ENCODE measurements around the gene KRT39.
A peak's percentile ranks its signal among the peaks of the same experiment; 100 is the strongest.

The KRT39 gene

DNA sequence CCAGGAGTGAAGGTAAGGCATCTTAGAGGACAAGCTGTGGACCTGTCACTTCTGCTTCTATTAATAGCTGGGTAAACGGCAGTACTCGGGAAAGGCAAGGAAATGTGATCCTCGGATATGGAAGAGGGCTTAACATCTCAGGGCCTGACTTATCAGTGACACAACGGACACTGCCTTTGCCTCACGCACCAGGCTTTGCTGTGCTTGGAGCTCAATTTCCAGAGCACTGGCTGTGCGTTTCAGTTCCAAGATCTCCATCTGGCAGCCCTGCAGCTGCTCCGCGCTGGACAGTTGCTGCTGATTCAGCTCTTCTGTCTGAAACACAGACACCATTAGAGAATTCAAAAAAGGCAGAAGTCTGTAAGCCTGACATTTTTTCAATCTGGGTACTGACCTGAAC is 13.8 kb upstream of the KRT39 start:
- peak; percentile 51 for DNase-seq (ENCODE audit: low spot score)

DNA sequence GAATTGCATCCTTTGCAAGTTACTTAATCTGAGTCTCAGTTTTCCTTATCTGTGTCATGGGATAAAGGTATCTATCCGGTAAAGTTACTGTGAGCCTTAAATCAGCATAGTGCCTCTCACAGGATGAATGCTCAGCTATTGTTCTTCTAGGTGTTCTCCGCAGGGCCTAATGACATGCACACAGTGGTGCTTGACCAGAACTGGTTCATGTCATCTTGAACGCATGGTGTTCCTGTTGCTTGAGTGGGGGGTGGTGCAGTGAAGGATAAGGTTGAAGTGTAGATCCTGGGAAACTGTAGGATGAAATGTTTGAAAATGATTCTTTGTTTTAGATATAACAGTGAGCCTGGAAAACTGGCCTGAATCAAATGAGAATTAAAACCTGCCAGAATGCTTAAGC is 13.4 kb upstream of the KRT39 start:
- no peak for DNase-seq (ENCODE audit: low spot score)

DNA sequence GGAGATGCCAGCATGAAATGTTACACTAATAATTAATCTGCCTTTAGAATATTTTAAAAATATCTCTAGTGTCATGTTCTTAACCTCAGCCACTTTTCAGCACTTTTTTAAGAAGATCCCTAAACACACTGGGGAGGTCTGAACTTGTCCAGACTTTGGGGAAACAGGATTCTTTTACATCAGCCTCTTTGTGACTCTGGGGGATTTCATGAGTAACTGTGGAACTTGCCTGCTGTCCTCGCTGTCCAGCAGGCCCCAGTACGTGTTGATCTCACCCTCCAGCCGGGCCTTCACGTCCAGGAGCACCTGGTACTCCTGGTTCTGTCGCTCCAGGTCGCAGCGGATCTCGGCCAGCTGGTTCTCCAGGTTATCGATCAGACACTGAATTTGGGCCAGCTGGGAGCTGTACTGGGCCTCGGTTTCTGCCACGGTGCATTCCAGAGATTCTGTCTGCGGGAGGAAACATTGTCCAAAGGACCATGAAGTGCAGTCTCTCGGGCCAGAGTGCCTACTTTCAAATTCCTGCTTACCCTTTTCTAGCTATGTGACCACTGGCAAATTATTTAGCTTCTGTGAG is 11.9 kb upstream of the KRT39 start:
- DNase-seq (ENCODE audit: low spot score): no peak

DNA sequence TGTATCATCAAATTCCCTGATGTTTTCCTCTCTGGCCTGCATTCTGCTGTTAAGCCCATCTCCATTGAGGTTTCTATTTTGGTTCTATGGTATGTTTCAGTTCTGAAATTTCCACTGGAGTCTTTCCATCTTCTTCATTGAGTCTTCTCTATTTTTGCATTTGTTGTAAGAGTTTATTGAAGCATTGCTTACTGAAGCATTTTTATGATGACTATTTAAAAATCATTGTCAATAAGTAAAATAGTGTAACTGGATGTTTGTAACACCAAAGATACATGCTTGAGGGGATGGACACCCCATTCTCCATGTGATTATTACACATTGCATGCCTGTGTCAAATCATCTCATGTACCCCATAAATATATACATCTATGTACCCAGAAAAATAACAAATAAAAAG is 8.8 kb upstream of the KRT39 start:
- no peak for DNase-seq (ENCODE audit: low spot score)

DNA sequence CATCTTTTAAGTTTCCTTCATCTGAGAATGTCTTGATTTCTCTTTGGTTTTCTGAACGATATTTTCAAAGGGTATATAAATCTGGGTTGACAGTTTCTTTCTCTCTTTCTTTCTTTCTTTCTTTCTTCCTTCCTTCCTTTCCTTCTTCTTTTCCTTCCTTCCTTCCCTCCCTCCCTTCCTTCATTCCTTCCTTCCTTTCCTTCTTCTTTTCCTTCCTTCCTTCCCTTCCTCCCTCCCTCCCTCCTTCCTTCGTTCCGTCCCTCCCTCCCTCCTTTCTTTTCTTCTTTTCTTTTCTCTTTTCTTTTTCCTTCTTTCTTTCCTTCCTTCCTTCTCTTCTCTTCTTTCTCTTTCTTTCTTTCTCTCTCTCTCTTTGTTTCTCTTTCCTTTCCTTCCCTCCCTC is 7.6 kb upstream of the KRT39 start:
- no peak for DNase-seq (ENCODE audit: low spot score)

DNA sequence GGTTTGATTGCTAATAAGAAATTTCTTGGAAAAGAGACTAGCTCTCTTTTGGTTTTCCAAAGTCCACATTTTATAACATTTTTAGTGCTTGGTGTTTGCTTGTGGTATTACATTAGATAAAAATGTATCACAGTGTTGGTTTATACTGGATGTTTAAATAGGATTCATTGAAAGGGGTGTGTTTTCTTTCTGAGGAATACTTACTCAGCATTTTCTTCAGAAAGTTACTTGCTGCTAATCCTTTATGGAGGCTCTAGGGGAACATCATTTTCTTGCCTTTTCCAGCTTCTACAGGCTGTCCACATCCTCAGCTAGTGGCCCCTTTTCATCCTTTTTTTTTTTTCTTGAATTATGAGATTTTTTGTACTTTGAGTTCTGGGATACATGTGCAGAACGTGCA is 834 bp upstream of the KRT39 start:
- DNase-seq (ENCODE audit: low spot score): no peak

DNA sequence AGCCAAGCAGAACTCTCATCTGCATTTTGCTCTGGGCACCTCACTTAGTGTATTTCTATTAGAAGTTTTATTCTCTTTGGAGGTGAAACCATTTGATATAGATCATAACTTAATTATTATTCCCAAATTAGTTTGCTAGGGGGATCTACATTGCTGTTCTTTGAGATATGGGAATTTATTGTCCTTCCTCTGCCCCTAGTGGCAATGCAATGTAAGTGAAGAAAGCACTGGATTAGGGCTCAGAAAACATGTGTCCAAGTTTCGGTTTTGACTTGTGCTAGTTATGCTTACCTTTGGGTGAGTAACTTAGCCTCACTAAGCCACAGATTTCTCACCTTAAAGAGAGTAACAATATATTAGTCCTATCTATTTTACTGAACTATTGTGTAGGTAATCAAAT is 2.9 kb downstream of the KRT39 start:
- DNase-seq (ENCODE audit: low spot score): peak; percentile 37

DNA sequence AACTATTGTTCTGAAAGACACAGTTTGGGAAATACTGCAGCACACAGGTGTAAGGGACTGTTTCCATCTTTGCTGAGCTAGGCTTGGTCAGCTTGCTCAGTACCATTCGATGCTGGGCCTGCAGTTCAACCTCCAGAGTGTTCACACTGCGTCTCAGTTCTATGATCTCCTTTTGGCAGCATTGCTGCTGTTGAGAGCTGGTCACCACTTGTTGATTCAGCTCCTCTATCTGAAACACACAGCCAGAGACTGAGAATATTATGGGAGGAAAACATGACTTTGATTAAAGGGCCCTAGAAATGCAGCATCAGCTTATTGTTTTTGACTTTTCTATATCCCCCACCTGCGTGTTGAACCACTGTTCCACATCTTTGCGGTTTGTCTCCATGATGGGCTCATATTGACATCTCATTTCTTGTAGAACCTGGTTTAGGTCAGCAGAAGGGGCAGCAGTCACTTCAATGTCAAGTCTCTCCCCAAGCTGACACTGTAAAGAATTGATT is 4.6 kb downstream of the KRT39 start:
- DNase-seq (ENCODE audit: low spot score): no peak

DNA sequence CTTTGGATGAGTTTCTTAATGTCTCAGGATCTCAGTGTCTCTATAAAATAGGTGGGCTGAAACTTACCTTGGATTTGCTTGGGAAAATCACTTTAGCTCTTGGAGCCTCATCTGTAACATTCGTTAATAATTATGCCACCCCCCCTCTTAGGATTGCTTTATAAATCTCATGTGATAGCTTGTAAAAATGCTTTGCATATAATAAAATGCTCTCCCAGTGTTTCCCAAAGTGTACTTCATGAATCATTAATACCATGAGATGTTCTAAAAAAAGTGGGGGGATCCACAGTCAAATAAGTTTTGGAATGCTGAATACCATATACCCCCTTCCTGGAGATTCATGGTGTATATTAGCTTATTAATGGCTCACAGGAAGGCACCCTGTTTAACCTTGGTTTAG is 5.2 kb downstream of the KRT39 start:
- no peak for DNase-seq (ENCODE audit: low spot score)

DNA sequence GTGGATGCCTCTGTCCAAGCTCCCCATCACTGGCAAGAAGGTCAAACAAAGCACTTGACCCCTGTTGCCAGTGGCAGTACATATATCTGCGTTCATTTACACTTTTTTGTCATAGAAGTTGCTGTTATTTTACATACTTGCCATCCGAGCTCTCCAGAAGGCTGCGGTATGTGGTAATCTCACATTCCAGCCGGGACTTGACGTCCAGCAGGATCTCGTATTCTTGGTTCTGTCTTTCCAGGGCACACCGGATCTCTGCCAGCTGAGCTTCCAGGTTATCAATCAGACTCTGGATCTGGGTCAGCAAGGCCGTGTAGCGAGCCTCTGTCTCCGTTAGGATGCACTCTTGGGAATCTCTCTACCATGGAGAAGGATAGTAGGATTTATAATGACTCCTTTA is 6.6 kb downstream of the KRT39 start:
- no peak for DNase-seq (ENCODE audit: low spot score)

DNA sequence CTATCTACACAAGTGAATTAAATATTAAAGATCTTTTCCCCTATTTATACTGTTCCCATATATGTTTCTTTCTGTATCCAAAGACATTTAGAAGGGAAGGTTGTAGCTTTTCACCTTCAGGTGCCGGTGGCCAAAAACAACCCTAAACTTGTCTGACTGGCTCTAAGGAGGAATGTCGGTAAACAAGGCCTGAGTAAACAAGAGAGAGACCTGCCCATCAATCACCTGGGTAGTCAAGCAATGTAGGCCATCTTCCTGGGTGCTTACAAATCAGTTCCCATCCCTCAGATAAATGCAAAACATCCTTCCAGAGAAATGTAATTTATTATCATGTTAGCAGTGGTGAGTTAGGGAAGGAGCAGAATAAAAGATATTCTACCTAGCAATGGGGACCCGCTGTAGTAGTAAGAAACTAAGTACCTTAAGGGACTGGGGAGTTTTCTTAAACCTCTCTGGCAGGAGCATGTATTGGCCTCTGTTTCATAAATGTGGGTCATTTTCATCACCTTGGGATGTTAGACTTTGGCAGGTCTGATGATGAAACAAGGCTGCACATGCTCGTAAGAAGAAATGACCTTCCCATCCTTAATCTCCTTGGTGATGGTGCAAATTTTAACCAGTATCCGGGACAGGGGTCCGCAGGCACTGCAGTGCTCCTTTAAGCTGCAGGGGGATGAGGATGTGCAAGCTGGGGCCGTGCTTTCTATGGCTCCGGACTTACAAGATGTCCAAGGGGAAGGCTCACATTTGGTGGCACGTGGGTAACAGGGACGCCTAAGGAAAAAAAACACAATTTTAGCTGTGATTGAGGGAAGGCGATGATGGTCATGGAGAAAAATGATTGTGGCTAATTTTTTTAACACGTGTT is 8.4 kb downstream of the KRT39 start:
- DNase-seq (ENCODE audit: low spot score): no peak

DNA sequence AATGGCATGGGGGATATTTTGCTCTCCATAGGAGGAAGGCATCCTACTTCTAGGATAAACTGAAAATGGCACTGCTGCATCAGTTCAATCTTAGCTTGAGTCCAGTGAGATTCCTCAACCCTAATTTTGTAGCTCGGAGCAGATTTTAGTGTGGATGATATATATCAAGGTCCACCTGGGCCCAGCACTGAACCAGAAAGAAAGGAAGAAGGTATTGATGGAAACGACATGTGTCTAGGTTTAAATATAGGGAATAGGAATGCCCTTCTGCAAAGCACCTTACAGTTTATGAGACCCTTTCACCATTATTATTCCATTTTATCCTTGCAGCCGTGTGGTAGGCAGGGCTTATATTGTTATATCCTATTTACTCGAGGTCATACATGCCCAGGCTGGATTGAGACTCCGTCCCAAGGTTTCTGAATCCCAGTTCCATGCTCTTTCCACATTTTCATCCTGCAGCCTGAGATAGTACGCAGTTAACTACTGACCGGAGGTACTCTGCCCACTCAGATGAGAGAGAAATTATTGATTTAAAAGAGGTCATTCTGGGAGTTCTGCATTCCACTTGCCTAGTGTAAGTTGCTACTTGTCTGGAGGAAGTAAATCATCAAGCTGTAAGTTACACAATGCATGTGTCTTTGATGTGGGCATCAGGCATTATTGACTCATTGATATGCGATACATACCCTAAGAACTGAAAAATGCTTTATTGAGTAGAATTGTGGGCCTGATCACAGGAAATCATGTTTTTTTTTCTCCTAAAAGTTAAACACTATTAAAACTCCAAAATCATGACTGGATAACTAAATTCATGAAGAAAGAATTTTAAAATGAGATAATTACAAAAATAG is 10.1 kb downstream of the KRT39 start:
- DNase-seq (ENCODE audit: low spot score): peak; percentile 72

DNA sequence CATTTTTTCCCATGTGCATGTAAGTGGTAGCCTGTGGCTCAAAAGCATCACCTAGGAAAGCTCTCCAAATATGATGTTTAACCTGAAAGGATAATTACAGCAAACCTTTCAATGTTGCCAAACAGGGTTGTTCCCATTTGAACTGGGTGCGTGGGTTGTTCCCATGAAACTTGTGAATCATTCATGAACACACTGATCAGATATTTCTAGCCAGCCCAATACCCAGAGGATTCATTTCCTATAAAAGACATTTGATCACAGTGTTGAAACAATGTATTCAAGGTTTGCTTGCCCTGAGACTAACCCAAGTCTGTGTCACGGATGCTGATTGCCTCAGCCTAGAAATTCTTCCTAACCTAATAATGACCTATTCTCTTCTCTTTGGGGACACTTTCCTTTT is 12.9 kb downstream of the KRT39 start:
- DNase-seq (ENCODE audit: low spot score): peak; percentile 68

DNA sequence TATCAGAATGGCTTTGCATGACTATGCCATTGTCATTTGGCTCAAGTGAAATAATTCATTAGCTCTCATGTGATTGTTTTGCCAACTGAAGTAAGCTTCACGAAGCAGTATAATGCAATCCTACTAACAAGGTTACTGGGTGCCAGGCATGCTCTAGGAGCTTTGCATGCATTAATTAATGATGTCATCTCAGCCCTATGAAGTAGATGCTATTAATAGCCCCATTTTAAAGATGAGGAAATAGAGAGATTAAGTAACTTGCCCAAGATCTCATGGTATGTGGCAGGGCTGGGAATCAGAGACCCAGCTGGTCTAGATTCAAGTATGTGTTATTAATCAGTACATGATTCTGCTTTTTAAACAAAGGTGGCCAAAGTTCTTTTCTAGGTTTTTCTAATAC is 14.1 kb downstream of the KRT39 start:
- DNase-seq (ENCODE audit: low spot score): peak; percentile 68

DNA sequence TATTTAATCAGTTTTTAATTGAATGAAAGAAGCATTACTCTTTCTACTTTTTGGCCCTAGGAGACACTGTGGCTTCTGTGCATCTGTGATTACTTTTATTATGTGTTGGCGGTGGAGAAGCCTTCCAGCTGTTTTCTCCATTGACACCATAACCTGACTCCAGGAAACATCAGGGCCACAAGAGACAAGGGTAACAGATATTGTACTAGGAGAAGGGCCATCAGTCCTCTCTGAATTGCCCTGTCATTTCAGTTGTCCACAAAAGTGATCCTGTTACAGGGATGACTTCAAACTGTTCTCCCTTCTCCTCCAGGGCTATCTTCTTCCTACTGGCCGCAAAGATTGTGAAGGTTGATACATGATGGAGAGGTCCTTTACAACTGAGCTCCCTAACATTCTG is 14.6 kb downstream of the KRT39 start:
- no peak for DNase-seq (ENCODE audit: low spot score)

DNA sequence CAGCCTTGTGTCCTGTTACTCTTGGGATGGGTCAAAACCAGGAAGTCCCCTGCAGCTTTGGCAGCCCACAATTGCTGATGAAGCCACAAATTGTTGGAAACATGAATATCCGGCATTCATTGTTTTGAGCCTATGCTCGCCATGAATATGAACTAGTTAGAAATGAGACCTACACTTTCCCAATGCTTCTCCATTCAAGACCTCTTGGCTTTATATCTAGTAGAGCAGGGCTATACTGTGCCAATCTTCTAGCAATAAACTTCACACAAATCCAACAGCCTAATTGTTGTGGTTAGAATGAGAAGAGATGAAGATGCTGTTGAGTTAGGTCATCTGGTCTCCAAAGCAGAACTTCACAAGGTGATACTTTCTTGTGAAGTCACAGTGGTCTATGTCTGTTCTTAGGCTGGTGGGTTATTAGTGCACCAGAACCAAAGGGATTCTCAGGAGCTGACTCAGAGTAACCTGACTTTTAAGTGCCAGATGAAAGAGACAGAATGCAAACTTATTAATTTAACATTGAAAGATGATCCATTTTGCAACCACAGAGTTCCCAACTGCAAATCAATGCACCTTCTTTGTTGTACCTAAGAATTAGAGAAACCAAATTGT is 15.6 kb downstream of the KRT39 start:
- no peak for DNase-seq (ENCODE audit: low spot score)

DNA sequence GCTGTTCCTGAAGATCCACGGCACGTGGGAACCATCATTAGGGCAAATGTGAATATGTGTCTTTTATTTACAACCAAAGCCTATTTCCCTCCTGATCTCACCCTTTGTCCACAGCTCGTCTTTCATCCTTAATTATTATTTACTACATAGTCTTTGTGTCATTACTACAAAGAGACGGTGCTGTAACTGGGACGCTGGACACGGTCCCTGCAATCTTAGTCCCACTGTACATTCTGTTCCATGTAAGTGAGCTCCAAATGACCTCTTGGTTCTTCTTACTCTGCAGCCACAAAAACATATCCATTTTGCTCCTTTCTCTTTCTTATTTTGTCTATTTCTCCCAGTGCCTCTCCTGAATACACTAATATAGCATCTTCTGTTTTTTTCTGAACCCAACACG is 16.6 kb downstream of the KRT39 start:
- DNase-seq (ENCODE audit: low spot score): no peak

DNA sequence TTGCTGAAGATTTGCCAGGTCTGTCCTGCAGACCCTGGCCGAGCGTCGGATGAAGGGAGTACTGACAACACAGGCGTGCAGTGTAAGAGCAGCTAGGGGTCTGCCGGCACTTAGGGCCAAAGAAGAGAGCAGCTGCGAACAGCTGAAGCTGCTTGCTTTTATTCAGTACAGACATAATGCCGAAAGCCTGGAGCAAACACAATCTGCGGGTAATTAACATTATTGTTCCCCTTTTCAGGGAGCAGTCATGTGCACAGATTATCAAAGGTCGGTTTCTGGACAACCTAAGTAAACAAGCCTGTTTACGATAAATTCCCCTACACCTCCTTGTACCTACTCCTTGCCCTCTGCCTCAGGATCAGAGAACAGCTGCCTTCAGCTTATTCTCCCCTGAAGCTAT is 17.3 kb downstream of the KRT39 start:
- DNase-seq (ENCODE audit: low spot score): no peak

DNA sequence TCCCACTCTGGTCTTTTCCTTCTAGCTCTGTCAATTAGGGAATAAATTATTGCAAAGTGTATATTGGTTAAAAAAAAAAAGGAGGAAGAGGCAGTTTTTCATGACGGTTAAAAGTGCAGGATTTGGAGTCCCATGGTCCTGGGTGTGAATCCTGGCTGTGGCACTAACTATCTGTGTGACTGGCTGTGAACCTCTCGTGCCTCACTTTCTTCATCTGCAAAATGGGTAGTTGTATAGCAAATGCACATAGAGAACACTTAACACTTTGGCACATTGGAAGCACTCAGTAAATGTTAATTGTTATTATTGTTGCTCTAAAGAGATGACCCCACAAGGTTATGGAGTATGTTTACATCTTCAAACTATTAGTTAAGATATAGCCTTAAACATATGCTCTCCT is 18.8 kb downstream of the KRT39 start:
- no peak for DNase-seq (ENCODE audit: low spot score)

DNA sequence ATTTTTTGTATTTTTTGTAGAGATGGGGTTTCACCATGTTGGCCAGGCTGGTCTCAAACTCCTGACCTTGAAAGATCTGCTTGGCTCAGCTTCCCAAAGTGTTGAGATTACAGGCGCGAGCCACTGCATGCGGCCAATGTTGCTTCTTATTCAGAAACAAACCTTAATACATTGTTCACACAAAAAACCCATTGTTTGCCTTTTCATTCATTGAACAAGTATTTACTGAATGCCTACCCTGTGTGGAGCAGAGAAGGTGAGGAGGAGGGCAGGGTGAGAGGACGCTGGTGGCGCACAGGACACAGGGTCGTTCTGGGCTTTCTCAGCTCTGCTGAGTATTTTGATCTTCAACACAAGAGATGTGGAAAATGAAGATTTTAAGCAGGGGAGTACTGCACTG is 21.3 kb downstream of the KRT39 start:
- no peak for DNase-seq (ENCODE audit: low spot score)

DNA sequence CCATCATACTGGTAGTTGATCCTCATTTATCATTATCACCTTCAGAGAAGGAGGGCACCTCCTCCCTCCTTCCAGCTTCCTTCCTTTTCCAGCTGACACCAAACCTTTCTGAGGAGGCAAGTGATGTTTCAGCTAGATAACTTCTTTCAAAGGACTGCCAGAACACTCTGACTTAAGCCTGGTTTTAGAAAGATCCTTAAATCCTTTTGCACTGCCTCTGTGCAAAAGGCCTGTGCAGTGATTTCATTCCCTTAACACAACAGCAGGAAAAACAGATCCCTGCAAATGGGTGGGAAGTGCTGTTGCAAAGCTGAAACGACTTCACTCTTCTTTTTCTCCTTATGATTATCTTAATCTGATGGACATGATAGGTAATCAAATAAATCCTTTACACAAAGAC is 22.2 kb downstream of the KRT39 start:
- DNase-seq (ENCODE audit: low spot score): no peak

DNA sequence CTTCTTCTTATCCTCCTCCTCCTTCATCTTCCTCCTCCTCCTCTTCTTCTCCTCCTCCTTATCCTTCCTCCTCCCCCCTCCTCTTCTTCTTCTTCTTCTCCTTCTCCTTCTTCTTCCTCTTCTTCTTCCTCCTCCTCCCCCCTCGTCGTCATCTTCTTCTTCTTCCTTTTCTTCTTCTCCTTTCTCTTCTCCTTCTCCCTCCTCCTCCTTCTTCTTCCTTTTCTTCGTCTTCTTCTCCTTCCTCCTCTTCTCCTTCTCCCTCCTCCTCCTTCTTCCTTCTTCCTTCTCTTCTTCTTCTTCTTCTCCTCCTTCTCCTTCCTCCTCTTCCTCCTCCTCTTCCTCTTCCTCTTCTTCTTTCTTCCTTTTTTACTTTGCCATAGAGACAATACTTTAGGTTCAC is 24.2 kb downstream of the KRT39 start:
- DNase-seq (ENCODE audit: low spot score): no peak

All from GM03348 (cell line).